T-helper 9 cell (primary cell): Measurements from ENCODE around the gene ITGA11.

Source experiments
- DNase-seq: peaks from one replicate; pipeline ENCODE4 v3.0.0-alpha.2; 2020

Gene ITGA11

DNA sequence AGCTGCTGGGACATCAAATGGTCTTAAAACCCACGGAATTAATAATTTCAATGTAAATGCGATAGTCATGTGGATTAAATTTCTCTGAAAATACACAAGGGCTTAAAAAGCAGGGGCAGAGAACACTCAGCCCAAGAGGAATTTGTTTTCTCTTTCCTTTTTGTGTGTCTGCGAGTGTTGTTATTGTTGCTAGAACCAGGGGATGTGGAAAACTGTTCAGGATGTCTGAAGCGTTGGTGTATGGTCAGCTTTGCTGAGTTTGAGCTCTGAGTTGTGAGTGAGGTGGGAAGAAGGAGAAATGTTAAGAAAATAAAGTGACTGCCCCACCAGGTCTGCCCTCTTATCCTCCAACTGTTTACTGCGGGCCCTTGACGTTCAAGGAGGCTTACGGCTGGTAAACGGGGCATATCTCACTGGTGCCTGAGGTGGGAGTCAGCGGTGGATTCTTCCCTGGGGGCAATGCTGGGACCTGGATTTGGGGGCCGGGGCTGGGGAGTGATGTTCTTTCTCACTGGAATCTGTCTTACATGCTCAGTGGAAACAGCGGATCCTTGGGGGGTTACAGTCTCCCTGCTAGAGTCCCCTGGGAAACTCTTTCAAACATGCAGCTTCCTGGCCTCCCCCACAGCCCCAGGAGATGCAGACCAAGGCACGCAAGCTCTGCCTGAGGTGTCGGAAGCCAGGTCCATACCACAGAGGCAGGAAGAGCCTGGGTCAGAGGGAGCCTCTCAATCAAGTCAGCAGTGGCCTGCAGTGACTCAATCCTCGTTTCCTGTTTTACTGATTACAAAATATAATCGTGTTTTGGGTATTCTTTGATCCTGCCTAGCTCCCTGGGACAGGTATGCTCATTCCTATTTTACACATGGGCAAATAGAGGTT lies 41.8 kb downstream of the ITGA11 start:
- DNase-seq, result no peak

DNA sequence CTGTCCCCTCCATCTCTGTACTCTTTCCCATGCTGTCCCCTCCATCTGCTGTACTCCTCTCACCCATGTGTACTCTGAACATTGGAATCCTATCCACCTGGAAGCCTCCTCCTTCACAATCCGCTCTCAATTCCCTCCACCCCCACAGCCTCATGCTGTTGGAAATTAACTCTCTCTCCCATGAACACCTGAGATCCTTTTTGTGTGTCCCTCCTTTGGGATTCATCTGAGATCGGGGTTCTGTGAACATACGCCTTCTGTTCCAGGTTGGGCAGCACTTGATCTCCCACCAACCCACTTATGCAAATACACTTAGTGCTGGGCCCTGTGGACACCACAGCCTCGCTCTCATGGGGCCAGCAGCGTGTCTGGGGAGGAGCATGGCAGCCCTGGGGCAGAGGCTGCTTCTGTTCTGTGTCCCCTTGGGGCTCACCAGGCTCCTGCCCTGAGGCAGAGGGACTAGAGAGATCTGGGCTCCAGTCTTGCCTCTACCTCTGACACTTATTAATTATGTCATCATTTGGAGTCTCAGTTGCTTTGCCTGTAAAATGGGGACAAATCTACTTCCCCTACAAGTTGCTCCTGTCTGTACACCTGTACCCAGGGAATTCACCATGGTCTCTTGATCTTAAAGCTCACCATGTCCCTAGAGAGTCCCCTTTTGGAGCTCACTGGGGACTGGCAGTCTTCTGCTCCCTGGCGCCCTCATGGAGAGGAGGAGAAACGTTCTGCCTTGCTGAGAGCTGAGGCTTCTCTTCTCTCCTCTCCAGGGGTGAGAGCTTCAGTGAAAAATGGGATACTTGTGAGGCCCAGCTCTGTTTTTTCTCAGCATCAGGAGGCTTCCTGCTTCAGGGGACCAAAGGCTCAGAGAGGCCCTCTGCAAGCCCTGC lies 42.7 kb downstream of the ITGA11 start:
- DNase-seq, result no peak

DNA sequence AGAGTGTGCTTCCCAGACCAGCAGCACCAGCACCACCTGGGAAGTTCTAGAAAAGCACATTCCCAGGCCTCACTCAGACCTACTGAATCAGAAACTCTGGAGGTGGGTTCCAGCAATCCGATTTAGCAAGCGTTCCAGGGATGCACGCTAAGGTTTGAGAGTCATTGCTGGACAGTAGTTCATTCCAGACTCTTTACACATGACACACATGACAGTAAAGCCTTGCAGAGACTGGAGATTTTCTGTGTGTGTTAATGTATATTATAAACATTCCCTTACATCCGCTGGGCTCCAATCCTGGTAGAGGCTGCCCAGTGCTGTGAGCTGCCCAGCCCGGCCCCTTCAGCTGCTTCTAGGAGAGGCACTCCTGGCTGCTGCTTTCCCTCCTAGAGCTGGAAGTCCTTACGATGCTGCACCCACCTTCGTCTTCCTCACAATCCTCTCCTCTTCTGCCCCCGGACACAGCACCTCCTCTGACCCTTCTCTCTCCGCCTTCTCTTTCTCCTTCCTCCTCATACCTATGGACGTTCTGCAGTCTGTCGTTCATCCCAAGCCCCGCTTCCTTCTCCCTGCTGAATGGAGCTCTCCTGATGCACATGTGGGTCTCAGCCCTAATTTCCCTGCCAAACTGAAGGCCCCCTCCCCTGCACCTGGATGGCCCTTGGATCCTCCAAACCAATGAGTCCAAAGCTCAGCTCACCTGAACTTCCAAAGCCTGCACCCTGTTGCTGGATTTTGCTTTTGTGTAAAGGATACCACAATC lies 44.4 kb downstream of the ITGA11 start:
- no peak for DNase-seq

DNA sequence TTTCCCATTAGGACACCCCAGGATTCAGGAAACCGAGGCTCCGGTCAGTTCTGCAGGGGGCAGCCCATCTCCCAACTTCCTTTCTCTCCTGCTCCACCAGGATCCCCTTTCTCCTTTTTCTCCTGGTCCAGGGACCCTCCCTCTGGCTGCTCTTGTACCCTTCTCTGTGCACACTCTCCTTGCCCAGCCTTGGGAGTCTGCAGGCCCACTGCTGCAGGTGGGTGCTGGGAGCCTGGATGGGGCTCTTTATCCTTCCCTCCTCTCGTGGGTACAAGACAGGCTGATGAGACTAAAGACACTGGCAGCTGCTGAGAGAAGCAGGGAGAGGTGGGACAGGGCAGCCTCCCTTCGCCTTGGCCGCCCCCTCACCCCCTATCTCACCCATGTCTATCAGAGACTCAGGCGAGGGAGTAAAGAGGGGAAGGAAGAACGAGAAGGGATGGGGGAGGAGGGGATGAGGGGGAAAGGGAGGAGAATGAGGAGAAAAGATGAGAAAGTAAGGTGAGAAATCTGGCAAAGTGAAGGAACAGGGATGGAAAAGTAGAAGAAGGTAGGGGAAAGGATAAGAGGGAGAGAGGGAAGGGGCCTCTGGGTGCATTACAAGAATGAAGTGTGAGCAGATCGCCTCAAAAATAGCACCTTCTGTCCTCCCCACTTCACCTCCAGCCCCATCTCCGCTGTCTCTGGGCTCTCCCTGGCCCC lies 45.2 kb downstream of the ITGA11 start:
- DNase-seq, result no peak

DNA sequence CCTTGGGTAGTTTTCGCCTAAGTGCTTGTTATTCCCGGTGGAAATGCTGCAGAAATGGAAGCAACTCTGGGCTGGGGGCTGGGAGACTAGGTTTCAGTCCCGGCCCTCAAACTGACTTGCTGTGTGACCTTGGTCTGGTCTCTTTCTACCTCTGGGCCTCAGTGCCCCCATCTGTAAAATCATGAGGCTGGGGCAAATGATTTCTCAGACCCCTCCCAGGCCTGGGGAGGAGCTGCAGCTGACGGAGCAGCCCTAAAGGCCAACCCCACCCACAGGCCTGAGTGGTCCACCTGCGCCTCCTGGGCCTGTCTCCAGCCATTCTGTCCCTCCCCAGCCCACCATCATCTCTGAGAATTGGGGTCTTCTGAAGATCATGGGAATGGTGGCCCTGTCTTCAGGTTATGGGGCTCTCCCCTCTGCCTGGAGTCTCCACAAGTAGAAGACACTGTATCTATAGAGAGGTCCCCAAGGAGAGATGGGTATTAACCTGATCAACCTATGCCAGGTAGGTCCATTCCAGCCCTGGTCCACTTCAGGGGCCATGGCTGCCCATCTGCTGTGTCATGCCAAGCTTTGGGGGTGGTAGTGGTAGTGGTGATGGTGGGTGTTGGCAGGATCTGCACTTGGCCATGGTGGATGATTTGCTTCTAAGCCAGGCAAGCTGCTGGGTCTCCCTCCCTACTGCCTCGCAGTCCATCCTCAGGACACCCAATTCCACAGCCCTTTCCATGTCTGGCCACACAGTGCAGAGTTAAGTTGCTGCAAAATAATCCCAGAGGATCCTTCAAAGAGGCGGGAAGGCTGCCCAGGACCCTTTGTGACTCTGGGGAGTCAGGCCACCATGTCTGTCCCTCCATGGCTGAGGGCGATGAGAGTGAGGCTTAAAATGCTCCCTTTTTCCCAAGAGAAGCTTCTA lies 46.0 kb downstream of the ITGA11 start:
- no peak for DNase-seq

DNA sequence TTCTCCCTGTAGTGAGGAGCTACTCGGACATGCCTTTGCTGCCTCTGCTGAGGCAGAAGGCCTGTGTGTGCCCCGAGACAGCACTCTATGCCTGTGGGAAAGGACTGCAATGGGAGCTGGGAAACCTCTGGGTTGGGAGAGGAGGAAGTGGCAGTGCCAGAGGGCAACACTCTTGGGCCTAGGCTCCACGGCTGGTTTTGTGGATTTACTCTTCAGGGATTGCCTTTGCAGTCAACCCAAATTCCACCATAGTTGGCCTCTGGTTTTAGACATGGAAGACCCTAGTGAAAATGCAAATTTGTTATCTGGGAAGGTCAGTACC lies 46.8 kb downstream of the ITGA11 start:
- DNase-seq, result no peak

DNA sequence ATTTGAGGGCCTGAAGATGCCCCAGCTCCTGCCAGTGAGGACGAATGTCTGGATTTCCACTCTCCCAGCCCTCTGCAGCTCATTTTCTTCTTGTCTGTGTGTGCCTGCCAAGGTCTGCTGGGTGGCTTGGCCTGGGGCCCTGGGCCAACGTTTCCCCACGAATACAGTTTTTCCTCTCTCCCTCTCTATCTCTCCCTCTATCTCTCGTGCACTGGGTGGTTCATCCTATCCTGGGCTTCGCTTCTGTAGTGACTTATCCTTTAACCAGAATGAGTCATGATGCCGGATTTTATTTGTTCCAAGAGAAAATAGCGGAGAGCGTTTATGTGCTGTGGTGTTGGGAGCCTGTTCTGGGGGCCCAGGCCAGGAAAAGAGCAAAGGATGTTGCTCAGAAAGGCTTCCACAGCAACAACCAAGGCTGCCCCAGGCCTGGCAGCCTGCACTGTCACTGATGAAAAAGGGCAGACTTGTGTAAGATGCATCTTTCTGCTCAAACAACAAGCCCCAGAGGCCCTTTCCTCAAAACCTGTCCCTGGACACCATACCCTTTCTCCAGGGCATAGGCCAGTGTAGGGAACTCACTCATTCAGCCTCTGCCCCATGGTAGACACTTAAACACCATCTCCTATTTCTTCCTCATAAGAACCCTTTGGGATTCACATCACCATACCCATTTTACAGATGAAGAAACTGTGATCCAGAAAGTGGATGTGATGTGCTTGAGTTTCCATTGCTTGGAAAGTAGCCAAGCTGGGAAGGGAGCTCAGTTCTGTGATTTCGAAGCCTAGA lies 47.3 kb downstream of the ITGA11 start:
- DNase-seq, result no peak

DNA sequence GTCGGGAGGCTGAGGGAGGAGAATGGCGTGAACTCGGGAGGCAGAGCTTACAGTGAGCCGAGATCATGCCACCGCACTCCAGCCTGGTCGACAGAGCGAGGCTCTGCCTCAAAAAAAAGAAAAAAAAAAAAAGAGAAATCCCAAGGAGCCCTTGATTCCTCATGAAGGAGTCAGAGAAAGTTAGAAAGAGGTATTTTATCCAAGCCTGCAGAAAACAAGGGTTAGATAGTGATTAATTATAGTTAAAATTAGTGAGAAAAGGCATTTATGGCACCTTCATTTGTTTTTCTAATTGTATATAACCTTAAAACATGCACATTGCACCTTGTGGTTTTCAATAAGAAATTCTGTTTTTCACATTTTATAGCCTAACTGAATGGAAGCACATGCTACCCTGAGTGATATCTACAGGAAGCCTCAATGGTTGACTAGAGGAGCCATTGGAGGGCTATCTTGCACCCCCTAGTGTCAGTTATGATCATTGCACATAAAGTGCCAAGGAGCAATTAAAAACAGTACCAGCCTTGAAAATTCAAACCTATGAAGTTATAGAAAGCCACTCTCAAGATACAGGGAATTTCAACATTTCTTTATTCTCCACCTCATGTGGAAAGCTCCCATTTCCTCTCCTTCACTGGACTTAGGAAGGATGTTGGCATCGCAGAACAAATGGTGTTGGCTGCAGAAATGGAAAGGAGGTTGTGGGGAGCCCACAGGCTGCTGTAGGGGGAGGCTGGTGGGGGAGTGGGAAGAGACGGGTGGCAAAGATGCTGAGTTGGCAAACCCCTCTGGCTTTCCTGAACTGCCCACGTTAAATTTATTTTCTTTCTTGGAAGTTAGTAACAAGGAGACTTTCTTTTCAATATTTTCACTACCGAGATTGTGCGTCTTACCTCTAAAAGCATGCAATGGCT lies 48.5 kb downstream of the ITGA11 start:
- no peak for DNase-seq

DNA sequence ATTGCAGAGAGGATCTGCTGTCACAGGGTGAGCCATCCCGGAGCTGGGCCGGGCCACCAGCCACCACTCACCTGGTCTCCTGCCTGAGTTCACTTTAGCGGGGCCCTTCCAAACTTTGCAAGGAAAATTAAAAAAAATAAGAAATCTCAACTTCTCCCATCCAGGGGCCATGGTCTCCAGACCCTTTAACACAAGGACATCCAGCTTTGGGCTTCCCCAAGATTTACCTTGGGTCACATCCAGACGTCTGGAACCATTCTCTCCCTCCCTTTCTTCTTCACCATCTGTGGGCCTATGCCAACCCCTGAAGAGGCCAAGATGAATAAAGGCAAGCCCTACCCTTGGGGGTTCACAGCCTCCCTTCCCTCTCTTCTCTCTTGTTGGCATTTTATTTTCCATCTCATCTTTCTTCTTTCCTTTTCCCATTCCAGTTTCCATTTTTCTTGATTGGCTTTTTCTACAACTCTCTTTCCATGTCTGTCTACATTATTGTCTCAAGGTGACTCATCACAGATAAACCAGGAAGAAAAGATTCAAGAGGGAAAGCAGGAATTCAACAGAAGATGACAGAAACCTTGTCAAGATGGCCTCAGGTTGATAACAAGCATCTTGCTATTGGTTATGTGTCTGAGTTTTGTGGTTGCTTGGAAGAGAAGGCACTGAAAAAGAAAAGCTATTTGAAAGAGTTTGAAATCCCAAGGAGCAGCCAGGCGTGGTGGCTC lies 49.5 kb downstream of the ITGA11 start:
- no peak for DNase-seq

DNA sequence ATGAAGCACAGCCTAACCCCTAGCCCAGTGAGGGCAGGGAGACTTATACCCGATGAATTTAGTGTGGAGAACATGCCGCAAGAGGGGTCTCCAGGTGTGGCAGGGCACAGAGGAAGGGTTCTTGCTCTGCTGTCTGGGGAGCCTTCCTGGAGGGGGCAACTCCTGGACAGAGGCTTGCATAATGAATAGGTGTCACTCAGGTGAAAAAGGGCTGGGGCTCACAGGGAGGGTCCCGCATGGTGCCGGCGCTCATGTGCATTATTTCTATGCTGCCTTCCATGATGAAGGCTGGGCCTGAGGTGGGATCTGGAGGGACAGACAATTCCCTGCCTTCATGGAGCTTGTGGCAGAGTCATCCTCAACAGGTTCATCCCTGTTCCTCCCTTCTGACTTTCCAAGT lies 51.5 kb downstream of the ITGA11 start:
- no peak for DNase-seq

DNA sequence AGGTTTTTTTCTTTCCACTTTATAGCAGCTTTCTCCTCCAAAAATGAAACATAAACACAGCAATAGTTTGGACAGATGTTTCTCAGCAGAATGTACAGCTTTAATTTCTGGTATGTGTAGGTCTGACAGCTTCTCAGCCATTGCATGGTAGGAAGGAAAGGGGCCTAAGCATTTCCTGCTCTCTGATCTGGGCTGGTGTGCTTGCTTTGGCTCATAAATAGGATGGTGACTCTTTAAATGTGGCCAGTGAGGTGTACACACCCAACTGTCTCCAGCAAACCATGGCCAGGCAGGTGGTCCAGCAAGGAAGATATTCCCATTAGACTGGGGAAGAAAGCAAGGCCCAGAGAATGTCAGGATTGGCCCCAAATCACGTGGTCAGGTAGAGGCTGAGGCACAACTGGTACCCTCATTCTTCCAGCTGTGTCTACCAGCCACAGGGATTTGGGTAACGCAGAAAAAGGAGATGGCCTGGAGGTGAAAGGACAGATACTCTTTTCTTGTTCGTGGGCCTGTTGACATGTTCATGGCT lies 52.1 kb downstream of the ITGA11 start:
- DNase-seq, result no peak

DNA sequence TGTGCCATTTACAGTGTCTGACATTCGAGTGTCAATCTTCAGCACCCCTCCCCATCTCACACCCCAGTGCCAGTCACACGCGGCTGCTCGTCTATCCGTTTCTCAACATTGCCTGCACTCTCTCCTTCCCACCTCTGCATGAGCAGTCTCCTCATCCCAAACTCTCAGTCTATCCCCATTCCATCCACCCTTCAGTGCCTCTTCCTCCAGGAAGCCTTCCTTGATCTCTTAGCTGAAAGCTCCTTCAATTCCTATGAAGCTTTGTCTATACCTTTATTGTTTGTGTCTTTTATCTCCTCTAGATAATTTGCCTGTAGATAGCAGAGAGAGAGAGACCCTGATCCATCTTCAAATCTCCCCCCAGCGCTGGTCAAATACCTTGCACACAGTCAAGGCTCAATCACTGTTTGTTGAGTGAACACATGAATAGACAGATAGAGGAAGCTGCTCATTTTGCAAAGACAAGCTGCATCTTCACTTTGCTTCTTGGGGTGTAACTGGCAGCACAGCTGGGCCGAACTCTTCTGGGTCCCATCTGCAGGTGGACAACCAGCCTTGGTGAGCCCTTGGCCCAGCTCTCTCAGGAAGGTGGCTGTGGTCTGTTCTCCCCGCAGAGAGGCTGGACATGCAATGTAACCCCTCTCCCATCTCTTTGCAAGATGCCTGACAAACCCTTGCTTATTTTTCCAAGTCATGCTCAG lies 52.8 kb downstream of the ITGA11 start:
- no peak for DNase-seq

DNA sequence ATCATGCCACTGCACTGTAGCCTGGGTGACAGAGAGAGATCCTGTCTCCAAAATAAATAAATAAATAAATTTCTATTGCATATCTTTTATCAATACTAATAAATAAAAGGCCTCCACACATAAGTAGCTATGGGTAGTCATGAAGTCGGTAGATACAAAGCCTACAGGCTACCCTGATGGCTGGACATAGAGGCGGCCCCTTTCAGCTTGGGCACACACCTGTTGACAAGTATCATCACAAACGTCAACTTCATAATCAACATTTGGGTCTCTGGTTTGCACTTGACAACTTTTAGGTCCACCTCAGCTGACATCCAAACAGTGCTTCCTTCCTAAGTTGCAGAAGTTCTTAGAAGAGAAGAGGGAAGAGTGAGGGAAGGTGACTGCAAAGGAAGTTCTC lies 53.4 kb downstream of the ITGA11 start:
- no peak for DNase-seq

DNA sequence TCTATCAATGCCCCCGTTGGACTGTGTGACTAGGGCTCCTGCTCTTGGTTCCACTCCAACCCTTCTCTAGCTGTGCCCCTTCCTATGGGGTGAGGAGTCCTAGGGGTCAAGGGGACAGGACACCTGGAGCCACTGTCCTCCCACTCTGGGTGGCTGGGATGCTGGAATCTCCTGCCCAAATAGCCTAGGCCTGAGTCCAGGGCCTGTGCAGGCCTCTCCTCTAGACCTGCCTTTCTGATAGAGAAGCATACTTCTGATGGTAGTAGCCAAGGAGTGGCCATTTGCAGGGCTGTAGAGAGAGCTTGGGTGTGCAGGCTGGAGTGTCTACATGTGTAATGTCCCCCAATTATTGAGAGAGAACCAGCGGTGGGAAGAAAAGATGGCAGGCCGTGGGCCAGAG lies 54.2 kb downstream of the ITGA11 start:
- DNase-seq, result no peak

DNA sequence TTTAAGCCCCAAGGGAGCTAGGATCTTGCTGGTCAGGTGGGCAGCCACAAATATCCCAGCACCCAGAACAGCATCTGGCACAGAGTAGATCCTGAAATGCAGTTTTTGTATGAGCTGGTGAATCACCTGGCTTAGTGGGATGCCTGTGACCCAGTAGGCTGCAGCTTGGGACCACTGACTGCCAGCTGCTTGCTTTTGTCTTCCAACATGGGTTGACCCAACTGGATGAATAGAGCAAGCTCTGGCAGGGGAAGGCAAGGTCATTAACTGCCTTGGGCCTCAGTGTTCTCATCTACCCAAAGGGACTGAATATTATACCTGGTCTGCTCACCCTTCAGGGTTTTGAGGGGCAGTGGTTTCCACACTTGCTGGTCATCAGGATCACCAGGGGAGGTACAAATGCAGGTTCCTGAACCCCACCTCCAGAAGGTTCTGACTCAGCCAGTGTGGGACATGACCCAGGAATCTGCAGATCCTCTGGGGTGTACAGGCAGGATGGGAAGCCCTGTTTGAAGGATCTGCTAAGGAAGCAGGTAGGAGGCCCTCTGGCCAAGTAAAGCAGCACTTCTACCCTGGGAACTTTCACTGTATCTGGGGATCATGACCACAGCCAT lies 55.4 kb downstream of the ITGA11 start:
- DNase-seq, result no peak

DNA sequence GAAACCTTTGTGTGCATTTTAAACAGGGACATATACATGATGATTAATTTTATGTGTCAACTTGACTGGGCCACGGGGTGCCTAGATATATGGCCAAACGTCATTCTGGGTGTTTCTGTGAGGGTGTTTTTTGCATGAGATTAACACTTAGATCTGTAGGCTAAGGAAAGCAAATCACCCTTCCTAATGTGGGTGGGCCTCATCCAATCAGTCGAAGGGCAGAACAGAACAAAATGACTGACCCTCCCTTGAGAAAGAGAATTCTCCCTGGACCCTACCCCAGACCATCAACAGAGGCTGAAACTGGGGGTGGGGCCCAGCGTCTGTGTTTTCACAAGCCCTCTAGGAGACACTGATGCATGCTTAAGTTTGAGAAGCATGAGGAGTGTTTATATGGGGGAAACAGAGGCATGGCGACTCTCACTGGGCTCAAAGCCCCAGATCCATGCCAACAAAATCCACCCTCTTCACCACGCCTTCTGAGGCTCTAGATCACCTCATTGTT lies 56.2 kb downstream of the ITGA11 start:
- DNase-seq, result no peak

DNA sequence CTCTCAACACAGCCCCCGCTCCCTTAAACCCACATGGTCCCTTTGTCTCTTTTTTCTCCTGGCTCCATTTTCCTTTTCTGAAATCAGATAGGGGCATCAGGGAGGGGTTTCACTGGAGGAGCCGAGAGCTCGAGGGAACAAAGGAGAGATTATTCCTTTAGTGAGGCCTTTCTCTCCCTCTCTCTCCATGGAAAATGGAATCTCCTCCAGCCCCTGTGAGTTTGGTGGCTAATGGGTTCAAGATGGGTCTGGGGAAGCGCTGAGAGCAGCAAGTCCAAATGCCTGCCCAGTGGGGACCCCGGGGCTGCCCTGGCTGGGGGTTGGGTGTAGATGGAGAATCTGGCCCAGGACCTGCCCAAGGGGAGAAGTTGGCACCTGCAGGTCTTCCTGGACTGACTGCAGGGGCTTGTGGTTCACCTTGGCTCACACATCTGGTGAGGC lies 56.8 kb downstream of the ITGA11 start:
- DNase-seq, result no peak
